ENCODE results near the gene CLPTM1.

DNA sequence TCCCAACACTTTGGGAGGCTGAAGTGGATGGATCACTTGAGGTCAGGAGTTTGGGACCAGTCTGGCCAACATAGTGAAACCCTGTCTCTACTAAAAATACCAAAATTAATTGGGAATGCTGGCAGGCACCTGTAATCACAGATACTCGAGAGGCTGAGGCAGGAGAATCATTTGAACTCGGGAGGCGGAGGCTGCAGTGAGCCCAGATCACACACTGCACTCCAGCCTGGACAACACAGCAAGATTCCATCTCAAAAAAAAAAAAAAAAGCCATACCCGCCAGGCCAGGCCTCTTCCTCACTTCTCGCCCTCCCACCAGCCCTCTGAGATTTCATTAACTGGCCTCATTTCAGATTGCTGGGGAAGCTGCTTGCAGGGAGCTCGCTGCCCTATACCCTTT, 38.3 kb downstream of the CLPTM1 start:
- no peak for TF ChIP-seq HDGF (IDR thresholded peaks at IDR 0.05; ENCODE audit: borderline replicate concordance)
- no peak for TF ChIP-seq ARNT (IDR thresholded peaks at IDR 0.05)
- TF ChIP-seq TARDBP (IDR thresholded peaks at IDR 0.05), result no peak
- TF ChIP-seq PKNOX1 (IDR thresholded peaks at IDR 0.05), result no peak
- TF ChIP-seq FOXA1 (IDR thresholded peaks at IDR 0.05), result no peak
- TF ChIP-seq BHLHE40 (IDR thresholded peaks at IDR 0.05; ENCODE audit: borderline replicate concordance), result no peak
- TF ChIP-seq ZNF384 (IDR thresholded peaks at IDR 0.05), result no peak
- TF ChIP-seq FOXK2 (IDR thresholded peaks at IDR 0.05), result no peak
